GM12878 (cell line): ENCODE results near the gene LAD1. TPM values are rescaled to one million over a fixed set of nuclear protein-coding genes. Genes with fewer than 3 reads are reported as not detected.

Experiments
- ATAC-seq: fragments of 200-7000 bp; cut with Tn5 transposase; 3 replicates; pipeline ENCODE4 v1.9.1; 2020; ENCODE audit warnings: mild to moderate bottlenecking, moderate library complexity
- BruUV-seq: library from RNA; stranded (reverse); fragments of 400-500 nt; replicated peaks from 2 replicates; lab custom pipeline; 2021; lab: Mats Ljungman, UMichigan
- CTCF ChIA-PET: fragments of 300-600 bp; sonication (Branson Sonifier 250); formaldehyde crosslinking; extraction: SDS; loops from one replicate; lab custom pipeline; 2021; ENCODE audit warnings: inconsistent platforms; lab: Yijun Ruan, JAX
- POLR2A ChIA-PET: fragments of 350-600 bp; formaldehyde crosslinking; extraction: SDS; loops from one replicate; lab custom pipeline; 2021; ENCODE audit warnings: inconsistent platforms; lab: Charles Lee
- RAD21 ChIA-PET: fragments of 300-600 bp; sonication (Branson Sonifier 250); formaldehyde crosslinking; loops from one replicate; lab custom pipeline; 2023; ENCODE audit warnings: antibody characterized with exemption; ENCODE audit not compliant: unreplicated experiment; lab: Charles Lee
- SMC1A ChIA-PET: fragments of 300-600 bp; sonication (Branson Sonifier 250); formaldehyde crosslinking; loops from one replicate; lab custom pipeline; 2023; ENCODE audit not compliant: unreplicated experiment, uncharacterized antibody; lab: Charles Lee
- DNase-seq: peaks from one replicate; pipeline ENCODE4 v3.0.0-alpha.2; 2011; ENCODE audit warnings: low read depth, low spot score
- FAIRE-seq: peaks from 3 replicates; lab custom pipeline; 2011; peaks lifted over from hg19 to GRCh38; lab: Jason Lieb, UNC
- H2AFZ ChIP-seq: 2 replicates; pipeline ENCODE4 v1.6.0; 2011; ENCODE audit warnings: low read depth, low read length, control low read depth; ENCODE audit not compliant: control insufficient read depth
- H3K27ac ChIP-seq: 2 replicates; pipeline ENCODE4 v1.5.1; 2011; ENCODE audit warnings: control low read depth; ENCODE audit not compliant: control insufficient read depth, insufficient read depth
- H3K27me3 ChIP-seq, 2 experiments: replicated peaks in 1 of 2; 2 replicates each; pipeline versions ENCODE4 v1.6.0 to v1.6.1; 2011; ENCODE audit warnings: low read length in 1 of 2; ENCODE audit not compliant: control insufficient read depth in 2 of 2, insufficient read depth in 2 of 2
- H3K36me3 ChIP-seq, 2 experiments: 2 replicates each; pipeline ENCODE4 v1.5.1; 2011; ENCODE audit warnings: low read length in 1 of 2; ENCODE audit not compliant: control insufficient read depth in 2 of 2, insufficient read depth in 2 of 2
- H3K4me1 ChIP-seq: 2 replicates; pipeline ENCODE4 v1.6.1; 2011; ENCODE audit warnings: mild to moderate bottlenecking, low read length, moderate library complexity, mixed read lengths; ENCODE audit not compliant: control insufficient read depth, insufficient read depth
- H3K4me2 ChIP-seq: 2 replicates; pipeline ENCODE4 v1.6.0; 2011; ENCODE audit warnings: control low read depth; ENCODE audit not compliant: control insufficient read depth, insufficient read depth
- H3K4me3 ChIP-seq: fragments of 200-600 bp; sonication (generic); 2 replicates; pipeline ENCODE4 v1.5.1; 2016
- H3K79me2 ChIP-seq: 2 replicates; pipeline ENCODE4 v1.6.0; 2011; ENCODE audit warnings: low read length; ENCODE audit not compliant: control insufficient read depth, insufficient read depth
- H3K9ac ChIP-seq: 2 replicates; pipeline ENCODE4 v1.8.0; 2011; ENCODE audit warnings: low read length, control low read depth, mixed read lengths; ENCODE audit not compliant: control insufficient read depth, insufficient read depth
- H3K9me3 ChIP-seq: replicated peaks from 3 replicates; pipeline ENCODE4 v1.5.1; 2011; ENCODE audit warnings: mild to moderate bottlenecking, low read length; ENCODE audit not compliant: control insufficient read depth, insufficient read depth
- H4K20me1 ChIP-seq: 2 replicates; pipeline ENCODE4 v1.6.0; 2011; ENCODE audit not compliant: control insufficient read depth, insufficient read depth
- BMI1 ChIP-seq: fragments of 450-650 bp; IDR thresholded peaks from 2 replicates; pipeline ENCODE4 v1.6.1; 2016; ENCODE audit warnings: mild to moderate bottlenecking, moderate library complexity, borderline replicate concordance
- CEBPB ChIP-seq, 2 experiments: fragments of 150-350 bp in 1 of 2; IDR thresholded peaks; 2 replicates each; pipeline ENCODE4 v1.6.1; 2012 to 2014; ENCODE audit warnings: low read depth in 2 of 2, low read length in 2 of 2, borderline replicate concordance in 1 of 2, inconsistent platforms in 1 of 2
- E2F8 ChIP-seq: fragments of 450-650 bp; IDR thresholded peaks from 2 replicates; pipeline ENCODE4 v1.6.1; 2018; ENCODE audit warnings: mild to moderate bottlenecking, low read depth, moderate library complexity; ENCODE audit not compliant: partially characterized antibody
- ETV6 ChIP-seq, 2 experiments: fragments of 450-650 bp in 1 of 2; IDR thresholded peaks in 1 of 2; conservative IDR thresholded peaks in 1 of 2; 2 replicates each; pipeline ENCODE4 v1.6.1; 2014; ENCODE audit warnings: antibody characterized with exemption in 1 of 2, borderline replicate concordance in 1 of 2, low read depth in 1 of 2, mild to moderate bottlenecking in 1 of 2, moderate library complexity in 1 of 2
- GABPA ChIP-seq: IDR thresholded peaks from 2 replicates; pipeline ENCODE4 v1.6.1; 2014; ENCODE audit warnings: antibody characterized with exemption, low read depth, mild to moderate bottlenecking, inconsistent platforms
- GATAD2B ChIP-seq: fragments of 450-650 bp; conservative IDR thresholded peaks from 2 replicates; pipeline ENCODE4 v1.6.1; 2017; ENCODE audit warnings: low read depth, mild to moderate bottlenecking, moderate library complexity
- HCFC1 ChIP-seq: fragments of 150-350 bp; IDR thresholded peaks from 2 replicates; pipeline ENCODE4 v1.6.1; 2014; ENCODE audit warnings: low read length
- PRDM15 ChIP-seq: fragments of 450-650 bp; formaldehyde crosslinking; IDR thresholded peaks from 2 replicates; pipeline ENCODE4 v1.4.0; 2020; ENCODE audit warnings: mild to moderate bottlenecking, moderate library complexity
- RAD51 ChIP-seq: fragments of 450-650 bp; IDR thresholded peaks from 2 replicates; pipeline ENCODE4 v1.6.1; 2016; ENCODE audit warnings: moderate library complexity, mild to moderate bottlenecking, inconsistent platforms
- RFX5 ChIP-seq: IDR thresholded peaks from 2 replicates; pipeline ENCODE4 v1.6.1; 2011; ENCODE audit warnings: low read depth, low read length, improper control_type of control experiment
- SIN3A ChIP-seq: IDR thresholded peaks from 2 replicates; pipeline ENCODE4 v1.6.1; 2012; ENCODE audit warnings: low read depth, low read length, improper control_type of control experiment
- STAT1 ChIP-seq: fragments of 450-650 bp; conservative IDR thresholded peaks from 2 replicates; pipeline ENCODE4 v1.6.1; 2014; ENCODE audit warnings: antibody characterized with exemption, mild to moderate bottlenecking
- TCF3 ChIP-seq: IDR thresholded peaks from 2 replicates; pipeline ENCODE4 v1.6.1; 2012; ENCODE audit warnings: low read depth, mild to moderate bottlenecking, low read length, borderline replicate concordance; ENCODE audit not compliant: insufficient read depth
- ZNF274 ChIP-seq: IDR thresholded peaks from one replicate; pipeline ENCODE4 v1.8.0; 2011; ENCODE audit not compliant: insufficient read length, insufficient read depth
- whole genome bisulfite sequencing: methylation state at CpG from one replicate; pipeline ENCODE4 v1.1.6; 2016; ENCODE audit warnings: low lambda C conversion rate; ENCODE audit not compliant: insufficient replicate concordance, insufficient coverage; ENCODE audit errors: missing lambda C conversion rate; 5-methylcytosine and 5-hydroxymethylcytosine counted together
- in situ Hi-C: fragments of 300-500 bp; cut with MboI; formaldehyde crosslinking; loops from 9 replicates; pipeline ENCODE4 v1.14.3; 2018; ENCODE audit warnings: mixed read lengths
- intact Hi-C: fragments of 100-400 bp; cut with micrococcal nuclease; formaldehyde crosslinking; loops from one replicate; pipeline ENCODE4 v1.14.2; 2022; ENCODE audit not compliant: unreplicated experiment
- polyA plus RNA-seq, 11 experiments: library from polyadenylated mRNA; depleted of rRNA in 4 of 11; unstranded in 6 of 11; stranded (reverse) in 5 of 11; fragments of >200 nt; fragmentation: Nextera tagmentation in 4 of 11; fragmentation: Illumina TruSeq in 1 of 11; extraction: Ambion mirVana in 4 of 11; extraction: Trizol in 1 of 11; gene quantifications; 1 replicate in 1 of 11; 2 replicates in 10 of 11; pipeline versions ENCODE4 v1.2.1 to v1.2.3, GENCODE V29; 2011 to 2016; ENCODE audit warnings: inconsistent platforms in 2 of 11, missing spikeins in 2 of 11, low read depth in 1 of 11
- total RNA-seq, 4 experiments: library from RNA; depleted of rRNA in 3 of 4; stranded (reverse); fragments of >200 nt in 3 of 4; fragmentation: Illumina TruSeq in 1 of 4; extraction: Trizol in 1 of 4; gene quantifications; 2 replicates each; pipeline versions ENCODE4 v1.2.1 to v1.2.3, GENCODE V29; 2013 to 2021
- TF ChIP-seq, protein P1 (sequence below): fragments of 450-650 bp; IDR thresholded peaks from 2 replicates; pipeline ENCODE4 v1.6.1; 2017; ENCODE audit warnings: mild to moderate bottlenecking, low read depth, inconsistent platforms; ENCODE audit not compliant: poor library complexity, severe bottlenecking

The LAD1 gene
- total and polyA plus RNA-seq, 10 of the 15 experiments (the other 5 are each of a cell fraction or from before 2014, with no cell fraction given), result 0.05 to 0.48 (median 0.32) TPM; not detected in 3

DNA sequence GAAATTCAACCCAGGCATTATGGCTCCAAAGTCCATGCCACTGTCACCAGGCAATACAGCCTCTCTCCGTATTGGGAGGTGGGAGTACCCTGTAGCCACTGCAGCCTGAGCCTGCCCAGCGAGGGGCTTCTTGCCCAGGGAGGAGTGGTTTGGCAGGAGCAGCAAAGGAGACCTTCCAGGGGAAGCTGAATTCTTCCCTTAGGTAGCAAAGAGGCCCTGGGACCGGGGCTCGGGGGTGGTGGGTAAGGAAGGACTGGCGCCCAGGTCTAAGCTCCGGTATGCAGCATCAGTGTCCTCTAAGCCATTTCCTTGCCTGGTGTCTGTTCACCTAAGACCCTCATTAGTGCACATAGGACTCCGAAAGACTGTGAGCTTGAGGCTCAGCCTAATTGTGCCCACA is 38.6 kb downstream of the LAD1 start:
- CTCF ChIA-PET, result interaction anchor here (0.7 to 3.6 kb wide), 8 partner anchors 11 to 404 kb away, joined by 3 to 36 read pairs (median 6); no protein-coding TSS in a partner anchor
- no peak overlapping the region for H3K27ac ChIP-seq
- RAD21 ChIA-PET, result interaction anchor here (0.8 to 1.6 kb wide), 3 partner anchors 12 to 49 kb away, joined by 3 to 6 read pairs (median 3); no protein-coding TSS in a partner anchor
- POLR2A ChIA-PET, result interaction anchor here (0.5 kb wide), 1 partner anchor 572 kb away, joined by 3 read pairs; no protein-coding TSS in a partner anchor
- no peaks in the 10 kb centered on the region for H3K9me3 ChIP-seq
- ATAC-seq (no peak), FAIRE-seq (no peak), DNase-seq (no peak)
- no peak overlapping the region for H3K4me2 ChIP-seq
- 18% methylated on average over 7 of the region's 7 CpGs for WGBS
- in situ Hi-C loops, result no loop called here
- H3K27me3 ChIP-seq, result peaks cover 0 to 4% of the 10 kb centered on the region in 2 experiments; a peak in 3 of 4 replicates
- no peak overlapping the region for H2AFZ ChIP-seq
- H3K4me3 ChIP-seq, result no peak overlapping the region
- BruUV-seq, result no TSS peak
- TF ChIP-seq CEBPB (IDR thresholded peaks at IDR 0.05; ENCODE audit: borderline replicate concordance in 1 of 2, low read depth in 2 of 2, low read length in 2 of 2) (no peak), TCF3 (no peak), GATAD2B (no peak), STAT1 (no peak), BMI1 (no peak), ETV6 (conservative IDR thresholded peaks at IDR 0.05 in 1 of 2, IDR thresholded peaks at IDR 0.05 in 1 of 2; ENCODE audit: borderline replicate concordance in 1 of 2, low read depth in 1 of 2) (no peak), GABPA (no peak), RFX5 (no peak), PRDM15 (CRISPR knock-in tag) (no peak), RAD51 (no peak), ZNF274 (no peak), E2F8 (no peak), SIN3A (no peak), HCFC1 (no peak)
- TF ChIP-seq, protein P1, sequence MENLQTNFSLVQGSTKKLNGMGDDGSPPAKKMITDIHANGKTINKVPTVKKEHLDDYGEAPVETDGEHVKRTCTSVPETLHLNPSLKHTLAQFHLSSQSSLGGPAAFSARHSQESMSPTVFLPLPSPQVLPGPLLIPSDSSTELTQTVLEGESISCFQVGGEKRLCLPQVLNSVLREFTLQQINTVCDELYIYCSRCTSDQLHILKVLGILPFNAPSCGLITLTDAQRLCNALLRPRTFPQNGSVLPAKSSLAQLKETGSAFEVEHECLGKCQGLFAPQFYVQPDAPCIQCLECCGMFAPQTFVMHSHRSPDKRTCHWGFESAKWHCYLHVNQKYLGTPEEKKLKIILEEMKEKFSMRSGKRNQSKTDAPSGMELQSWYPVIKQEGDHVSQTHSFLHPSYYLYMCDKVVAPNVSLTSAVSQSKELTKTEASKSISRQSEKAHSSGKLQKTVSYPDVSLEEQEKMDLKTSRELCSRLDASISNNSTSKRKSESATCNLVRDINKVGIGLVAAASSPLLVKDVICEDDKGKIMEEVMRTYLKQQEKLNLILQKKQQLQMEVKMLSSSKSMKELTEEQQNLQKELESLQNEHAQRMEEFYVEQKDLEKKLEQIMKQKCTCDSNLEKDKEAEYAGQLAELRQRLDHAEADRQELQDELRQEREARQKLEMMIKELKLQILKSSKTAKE, result no peak
- H3K4me1 ChIP-seq, result no peaks in the 10 kb centered on the region
- SMC1A ChIA-PET, result interaction anchor here (1.0 to 2.3 kb wide), 3 partner anchors 12 to 106 kb away, joined by 3 to 11 read pairs (median 7); no protein-coding TSS in a partner anchor
- no peaks in the 10 kb centered on the region for H3K36me3 ChIP-seq
- H4K20me1 ChIP-seq, result no peaks in the 10 kb centered on the region
- H3K9ac ChIP-seq, result no peak overlapping the region
- no peaks in the 10 kb centered on the region for H3K79me2 ChIP-seq
- intact Hi-C loops, result loop anchor here (10.0 kb wide), 1 partner anchor 276 kb away; no protein-coding TSS in a partner anchor
